ENCODE measurements around the gene GRID2. TPM values are rescaled to one million over a fixed set of nuclear protein-coding genes. Genes with fewer than 3 reads are reported as not detected.
A peak's percentile ranks its signal among the peaks of the same experiment; 100 is the strongest.
"Not testable (repeated sequence)": the region's sequence is repeated elsewhere in the genome, so short reads cannot be mapped to it uniquely, and the experiment has no call there.

The GRID2 gene
- total RNA-seq, 1 donor from 2014 or later: not detected

- ATAC-seq: no peak
Observed at GRCh38 chr4:93334003-93334402, 1030.2 kb downstream of the GRID2 start.

- no peak for ATAC-seq
Observed at GRCh38 chr4:93337196-93337595, 1033.4 kb downstream of the GRID2 start.

- no peak for ATAC-seq
Observed at GRCh38 chr4:93342738-93343137, 1039.0 kb downstream of the GRID2 start.

- no peak for ATAC-seq
Observed at GRCh38 chr4:93346840-93347239, 1043.1 kb downstream of the GRID2 start.

- ATAC-seq: no peak
Observed at GRCh38 chr4:93348896-93349295, 1045.1 kb downstream of the GRID2 start.

- ATAC-seq: no peak
Observed at GRCh38 chr4:93351846-93352245, 1048.1 kb downstream of the GRID2 start.

GRCh38 chr4:93355411-93355810 lies 1051.6 kb downstream of the GRID2 start:
- peak; percentile 20 for ATAC-seq

GRCh38 chr4:93359586-93359985 lies 1055.8 kb downstream of the GRID2 start:
- no peak for ATAC-seq

- ATAC-seq: not testable (repeated sequence)
Observed at GRCh38 chr4:93366169-93366755, 1062.5 kb downstream of the GRID2 start.

- no peak for ATAC-seq
Observed at GRCh38 chr4:93368968-93369367, 1065.2 kb downstream of the GRID2 start.

- ATAC-seq: no peak
Observed at GRCh38 chr4:93370256-93370655, 1066.5 kb downstream of the GRID2 start.

GRCh38 chr4:93373893-93374860 lies 1070.4 kb downstream of the GRID2 start:
- ATAC-seq: no peak

GRCh38 chr4:93384241-93384640 lies 1080.5 kb downstream of the GRID2 start:
- no peak for ATAC-seq

- no peak for ATAC-seq
Observed at GRCh38 chr4:93384887-93385286, 1081.1 kb downstream of the GRID2 start.

GRCh38 chr4:93394545-93395081 lies 1090.8 kb downstream of the GRID2 start:
- no peak for ATAC-seq

- ATAC-seq: peak; percentile 69
Observed at GRCh38 chr4:93396272-93396671, 1092.5 kb downstream of the GRID2 start.

- no peak for ATAC-seq
Observed at GRCh38 chr4:93403571-93403970, 1099.8 kb downstream of the GRID2 start.

GRCh38 chr4:93407493-93408275 lies 1103.9 kb downstream of the GRID2 start:
- ATAC-seq: no peak

GRCh38 chr4:93409035-93409434 lies 1105.3 kb downstream of the GRID2 start:
- no peak for ATAC-seq

GRCh38 chr4:93414041-93414550 lies 1110.3 kb downstream of the GRID2 start:
- ATAC-seq: no peak

- ATAC-seq: no peak
Observed at GRCh38 chr4:93416344-93417128, 1112.8 kb downstream of the GRID2 start.

GRCh38 chr4:93431371-93431770 lies 1127.6 kb downstream of the GRID2 start:
- no peak for ATAC-seq

Measured in esophagus mucosa (tissue), 1 donor.